WTC11 (cell line): Measurements from ENCODE around the gene ASB13. TPM values are rescaled to one million over a fixed set of nuclear protein-coding genes. Genes with fewer than 3 reads are reported as not detected.

Experiments used
- ATAC-seq: fragments of 200-7000 bp; cut with Tn5 transposase; 2 replicates; pipeline ENCODE4 v1.10.0; 2021; ENCODE audit warnings: mild to moderate bottlenecking, moderate library complexity
- CTCF ChIA-PET: fragments of 300-600 bp; sonication (Branson Sonifier 250); formaldehyde crosslinking; loops from one replicate; lab custom pipeline; 2021; ENCODE audit warnings: antibody characterized with exemption; lab: Charles Lee
- POLR2A ChIA-PET: fragments of 350-600 bp; sonication (Branson Sonifier 250); formaldehyde crosslinking; loops from one replicate; lab custom pipeline; 2021; ENCODE audit warnings: antibody characterized with exemption; lab: Charles Lee
- DNase-seq: peaks from one replicate; pipeline ENCODE4 v3.0.0; 2021; ENCODE audit warnings: low spot score
- H3K27ac Mint-ChIP-seq: 2 replicates; pipeline ENCODE4 v1.8.0; 2021; ENCODE audit warnings: mixed read lengths
- H3K27me3 Mint-ChIP-seq: 2 replicates; pipeline ENCODE4 v1.8.0; 2021; ENCODE audit warnings: low read depth, mild to moderate bottlenecking, moderate library complexity, mixed read lengths
- H3K36me3 Mint-ChIP-seq: 2 replicates; pipeline ENCODE4 v1.8.0; 2021; ENCODE audit warnings: mixed read lengths
- H3K4me1 Mint-ChIP-seq: 2 replicates; pipeline ENCODE4 v1.8.0; 2022; ENCODE audit warnings: mixed read lengths
- H3K4me3 Mint-ChIP-seq: 2 replicates; pipeline ENCODE4 v1.8.0; 2021; ENCODE audit warnings: mild to moderate bottlenecking, moderate library complexity, mixed read lengths
- H3K9me3 Mint-ChIP-seq: 2 replicates; pipeline ENCODE4 v1.8.0; 2021; ENCODE audit warnings: mixed read lengths
- FOXP1 ChIP-seq: sonication (generic); formaldehyde crosslinking; IDR thresholded peaks from 2 replicates; pipeline ENCODE4 v1.8.0; 2022; ENCODE audit warnings: missing genetic modification reagents, mild to moderate bottlenecking, moderate library complexity, borderline replicate concordance
- IRF2 ChIP-seq: sonication (generic); formaldehyde crosslinking; IDR thresholded peaks from 2 replicates; pipeline ENCODE4 v1.8.0; 2022; ENCODE audit warnings: low read depth, missing genetic modification reagents, borderline replicate concordance
- TP53 ChIP-seq: sonication (generic); formaldehyde crosslinking; IDR thresholded peaks from 2 replicates; pipeline ENCODE4 v1.8.1; 2023; ENCODE audit warnings: mild to moderate bottlenecking, missing genetic modification reagents
- ZNF317 ChIP-seq: sonication (generic); formaldehyde crosslinking; IDR thresholded peaks from 2 replicates; pipeline ENCODE4 v1.8.1; 2023; ENCODE audit warnings: low read depth, mild to moderate bottlenecking, moderate library complexity, missing genetic modification reagents, borderline replicate concordance
- ZNF396 ChIP-seq: fragments of 250-450 bp; sonication (Bioruptor Pico); IDR thresholded peaks from 2 replicates; pipeline ENCODE4 v1.8.0; 2021; ENCODE audit warnings: mild to moderate bottlenecking, moderate library complexity, borderline replicate concordance
- total RNA-seq: library from RNA; stranded (reverse); gene quantifications from 3 replicates; pipeline ENCODE4 v1.2.3, GENCODE V29; 2021
- TF ChIP-seq, protein P1 (sequence below): fragments of 250-450 bp; sonication (Bioruptor Pico); conservative IDR thresholded peaks from 2 replicates; pipeline ENCODE4 v1.9.0; 2021; ENCODE audit warnings: mild to moderate bottlenecking
- TF ChIP-seq, protein P2 (sequence below): sonication (generic); formaldehyde crosslinking; IDR thresholded peaks from 2 replicates; pipeline ENCODE4 v1.8.0; 2023; ENCODE audit warnings: missing genetic modification reagents, mild to moderate bottlenecking, borderline replicate concordance
- TF ChIP-seq, protein P3 (sequence below): sonication (generic); formaldehyde crosslinking; IDR thresholded peaks from 2 replicates; pipeline ENCODE4 v1.8.0; 2022; ENCODE audit warnings: mild to moderate bottlenecking, missing genetic modification reagents
- TF ChIP-seq, protein P4 (sequence below): fragments of 250-450 bp; sonication (Bioruptor Pico); IDR thresholded peaks from 2 replicates; pipeline ENCODE4 v1.8.0; 2021; ENCODE audit warnings: mild to moderate bottlenecking
- TF ChIP-seq, protein P5 (sequence below): sonication (generic); formaldehyde crosslinking; IDR thresholded peaks from 2 replicates; pipeline ENCODE4 v1.8.1; 2022; ENCODE audit warnings: mild to moderate bottlenecking, missing genetic modification reagents, moderate library complexity, borderline replicate concordance
- TF ChIP-seq, protein P6 (sequence below): sonication (generic); formaldehyde crosslinking; IDR thresholded peaks from 2 replicates; pipeline ENCODE4 v1.8.0; 2022; ENCODE audit warnings: mild to moderate bottlenecking, missing genetic modification reagents
- TF ChIP-seq, protein P7 (sequence below): fragments of 250-450 bp; sonication (Bioruptor Pico); IDR thresholded peaks from 2 replicates; pipeline ENCODE4 v2.1.2; 2022; ENCODE audit warnings: mild to moderate bottlenecking, moderate library complexity

ASB13 gene
- total RNA-seq, 1 experiment from 2014 or later, result 23.4 TPM

DNA sequence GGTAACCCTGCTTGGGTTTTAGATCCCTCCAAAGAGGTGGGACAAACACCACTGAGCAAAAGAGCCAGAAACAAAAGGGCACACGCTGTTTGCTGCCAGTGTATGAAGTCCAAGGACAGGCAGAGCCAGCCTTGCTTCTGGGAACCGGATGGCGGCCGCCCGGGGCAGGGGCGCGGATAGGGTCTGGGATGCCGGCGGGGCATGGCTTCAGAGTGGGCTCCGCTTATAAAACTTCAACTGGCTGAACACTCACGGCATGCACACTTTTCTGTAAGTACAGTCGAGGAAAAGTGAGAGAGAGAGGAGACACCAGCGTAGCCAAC, 62.6 kb downstream of the ASB13 start (continued):
- TF ChIP-seq ZNF317 (CRISPR knock-in tag), result no peak
- TF ChIP-seq, protein P1, sequence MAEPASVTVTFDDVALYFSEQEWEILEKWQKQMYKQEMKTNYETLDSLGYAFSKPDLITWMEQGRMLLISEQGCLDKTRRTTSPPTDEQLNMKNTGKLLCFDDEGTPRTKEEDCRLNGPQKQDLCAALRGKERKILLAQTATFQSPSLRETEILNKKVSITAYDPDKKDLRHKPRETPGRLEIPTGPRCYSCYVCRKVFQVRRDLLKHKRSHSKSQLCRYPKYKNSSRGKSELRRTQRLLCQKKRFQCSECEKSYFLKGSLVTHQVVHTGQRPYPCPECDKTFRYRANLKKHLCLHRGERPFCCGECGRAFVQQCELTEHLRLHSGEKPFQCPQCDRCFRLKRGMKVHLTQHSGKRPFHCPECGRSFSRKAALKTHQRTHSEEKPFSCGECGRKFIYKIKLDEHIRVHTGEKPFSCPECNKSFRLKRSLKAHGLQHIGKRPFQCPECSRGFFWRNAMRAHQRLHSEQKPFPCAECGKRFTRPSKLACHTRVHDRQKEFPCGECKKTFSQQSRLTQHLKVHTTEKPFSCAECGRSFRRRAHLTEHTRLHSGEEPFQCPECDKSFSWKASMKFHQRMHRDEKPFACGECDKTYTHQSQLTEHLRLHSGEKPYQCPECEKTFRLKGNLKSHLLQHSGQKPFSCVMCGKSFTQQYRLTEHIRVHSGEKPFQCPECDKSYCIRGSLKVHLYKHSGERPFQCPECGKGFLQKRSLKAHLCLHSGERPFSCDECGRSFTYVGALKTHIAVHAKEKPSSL (CRISPR knock-in tag), result no peak

DNA sequence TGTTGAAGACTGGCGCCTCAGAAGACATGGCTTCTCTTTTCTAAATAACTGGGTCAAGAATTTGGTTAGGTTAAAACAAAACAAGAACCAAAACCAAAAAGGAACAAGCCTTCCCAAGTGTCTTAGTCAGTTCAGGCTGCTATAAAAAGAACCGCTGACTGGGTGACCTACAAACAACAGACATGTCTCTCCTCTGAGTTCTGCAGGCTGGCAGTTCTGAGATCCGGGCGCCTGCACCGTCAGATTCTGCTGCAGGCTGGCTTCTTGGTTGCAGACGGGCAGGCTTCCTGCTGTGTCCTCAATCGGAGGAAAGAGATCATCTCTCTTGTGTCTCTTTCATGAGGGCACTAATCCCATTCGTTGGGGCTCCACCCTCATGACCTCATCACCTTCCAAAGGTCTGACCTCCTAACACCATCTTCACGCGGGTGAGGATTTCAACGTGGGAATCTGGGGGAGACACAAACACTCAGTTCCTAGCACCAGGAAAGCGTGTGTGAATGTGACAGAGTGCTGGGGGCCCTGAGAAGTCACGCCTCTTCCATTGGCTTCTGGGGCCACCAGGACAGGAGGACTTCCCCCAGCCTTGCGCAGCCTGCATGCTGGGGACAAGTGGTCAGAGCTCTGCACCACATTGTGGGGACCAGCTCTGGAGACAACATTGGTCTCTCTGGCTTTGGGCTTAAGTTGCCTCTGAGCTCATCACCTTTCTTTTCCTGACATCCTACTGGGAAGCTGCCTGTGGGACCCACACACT, 63.1 kb downstream of the ASB13 start:
- Mint-ChIP-seq H3K27me3 (no peaks in the 10 kb centered on the region; the same call in 1 of the 2 replicates), H3K36me3 (no peaks in the 10 kb centered on the region), H3K9me3 (peaks cover 10% of the 10 kb centered on the region), H3K4me3 (no peak overlapping the region), H3K4me1 (no peaks in the 10 kb centered on the region), H3K27ac (no peak overlapping the region)
- DNase-seq (no peak), ATAC-seq (no peak)
- ChIA-PET POLR2A (no interaction called here), CTCF (interaction anchor here (1.3 kb wide), 1 partner anchor 19 kb away, joined by 3 read pairs; no protein-coding TSS in a partner anchor)
- TF ChIP-seq ZNF317 (CRISPR knock-in tag), result no peak
- TF ChIP-seq TP53 (CRISPR knock-in tag), result no peak
- TF ChIP-seq, protein P2, sequence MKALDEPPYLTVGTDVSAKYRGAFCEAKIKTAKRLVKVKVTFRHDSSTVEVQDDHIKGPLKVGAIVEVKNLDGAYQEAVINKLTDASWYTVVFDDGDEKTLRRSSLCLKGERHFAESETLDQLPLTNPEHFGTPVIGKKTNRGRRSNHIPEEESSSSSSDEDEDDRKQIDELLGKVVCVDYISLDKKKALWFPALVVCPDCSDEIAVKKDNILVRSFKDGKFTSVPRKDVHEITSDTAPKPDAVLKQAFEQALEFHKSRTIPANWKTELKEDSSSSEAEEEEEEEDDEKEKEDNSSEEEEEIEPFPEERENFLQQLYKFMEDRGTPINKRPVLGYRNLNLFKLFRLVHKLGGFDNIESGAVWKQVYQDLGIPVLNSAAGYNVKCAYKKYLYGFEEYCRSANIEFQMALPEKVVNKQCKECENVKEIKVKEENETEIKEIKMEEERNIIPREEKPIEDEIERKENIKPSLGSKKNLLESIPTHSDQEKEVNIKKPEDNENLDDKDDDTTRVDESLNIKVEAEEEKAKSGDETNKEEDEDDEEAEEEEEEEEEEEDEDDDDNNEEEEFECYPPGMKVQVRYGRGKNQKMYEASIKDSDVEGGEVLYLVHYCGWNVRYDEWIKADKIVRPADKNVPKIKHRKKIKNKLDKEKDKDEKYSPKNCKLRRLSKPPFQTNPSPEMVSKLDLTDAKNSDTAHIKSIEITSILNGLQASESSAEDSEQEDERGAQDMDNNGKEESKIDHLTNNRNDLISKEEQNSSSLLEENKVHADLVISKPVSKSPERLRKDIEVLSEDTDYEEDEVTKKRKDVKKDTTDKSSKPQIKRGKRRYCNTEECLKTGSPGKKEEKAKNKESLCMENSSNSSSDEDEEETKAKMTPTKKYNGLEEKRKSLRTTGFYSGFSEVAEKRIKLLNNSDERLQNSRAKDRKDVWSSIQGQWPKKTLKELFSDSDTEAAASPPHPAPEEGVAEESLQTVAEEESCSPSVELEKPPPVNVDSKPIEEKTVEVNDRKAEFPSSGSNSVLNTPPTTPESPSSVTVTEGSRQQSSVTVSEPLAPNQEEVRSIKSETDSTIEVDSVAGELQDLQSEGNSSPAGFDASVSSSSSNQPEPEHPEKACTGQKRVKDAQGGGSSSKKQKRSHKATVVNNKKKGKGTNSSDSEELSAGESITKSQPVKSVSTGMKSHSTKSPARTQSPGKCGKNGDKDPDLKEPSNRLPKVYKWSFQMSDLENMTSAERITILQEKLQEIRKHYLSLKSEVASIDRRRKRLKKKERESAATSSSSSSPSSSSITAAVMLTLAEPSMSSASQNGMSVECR (CRISPR knock-in tag), result no peak
- TF ChIP-seq, protein P3, sequence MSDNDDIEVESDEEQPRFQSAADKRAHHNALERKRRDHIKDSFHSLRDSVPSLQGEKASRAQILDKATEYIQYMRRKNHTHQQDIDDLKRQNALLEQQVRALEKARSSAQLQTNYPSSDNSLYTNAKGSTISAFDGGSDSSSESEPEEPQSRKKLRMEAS (CRISPR knock-in tag), result no peak
- TF ChIP-seq, protein P4, sequence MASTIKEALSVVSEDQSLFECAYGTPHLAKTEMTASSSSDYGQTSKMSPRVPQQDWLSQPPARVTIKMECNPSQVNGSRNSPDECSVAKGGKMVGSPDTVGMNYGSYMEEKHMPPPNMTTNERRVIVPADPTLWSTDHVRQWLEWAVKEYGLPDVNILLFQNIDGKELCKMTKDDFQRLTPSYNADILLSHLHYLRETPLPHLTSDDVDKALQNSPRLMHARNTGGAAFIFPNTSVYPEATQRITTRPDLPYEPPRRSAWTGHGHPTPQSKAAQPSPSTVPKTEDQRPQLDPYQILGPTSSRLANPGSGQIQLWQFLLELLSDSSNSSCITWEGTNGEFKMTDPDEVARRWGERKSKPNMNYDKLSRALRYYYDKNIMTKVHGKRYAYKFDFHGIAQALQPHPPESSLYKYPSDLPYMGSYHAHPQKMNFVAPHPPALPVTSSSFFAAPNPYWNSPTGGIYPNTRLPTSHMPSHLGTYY (CRISPR knock-in tag), result no peak
- TF ChIP-seq FOXP1 (CRISPR knock-in tag), result no peak

DNA sequence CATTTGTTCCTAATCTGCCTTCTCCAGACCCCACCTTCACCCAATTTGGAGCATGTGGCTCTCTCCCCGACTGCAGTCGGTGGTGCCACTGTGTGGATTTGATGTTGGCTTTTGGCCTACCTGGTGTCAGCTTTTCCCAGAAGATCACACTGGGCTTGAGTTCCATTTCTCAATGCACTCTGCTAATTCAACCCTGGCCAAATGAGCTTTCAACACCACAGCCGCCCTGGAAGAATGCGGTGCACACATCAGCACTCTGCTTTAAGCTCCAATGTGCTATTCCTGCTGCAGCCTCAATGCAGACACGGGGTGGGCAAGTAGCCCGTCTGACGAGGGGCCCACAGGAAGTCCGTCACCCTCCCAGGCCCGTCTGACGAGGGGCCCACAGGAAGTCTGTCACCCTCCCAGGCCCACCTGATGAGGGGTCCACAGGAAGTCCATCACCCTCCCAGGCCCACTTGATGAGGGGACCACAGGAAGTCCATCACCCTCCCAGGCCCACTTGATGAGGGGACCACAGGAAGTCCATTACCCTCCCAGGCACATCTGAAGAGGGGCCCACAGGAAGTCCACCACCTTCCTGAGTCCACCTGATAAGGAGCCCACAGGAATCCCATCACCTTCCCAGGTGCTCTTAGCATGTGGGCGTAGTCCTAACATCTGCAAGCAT, 64.4 kb downstream of the ASB13 start:
- H3K9me3 Mint-ChIP-seq, result peaks cover 10% of the 10 kb centered on the region
- TF ChIP-seq IRF2 (CRISPR knock-in tag), result no peak
- ATAC-seq (no peak), DNase-seq (no peak)
- no peak overlapping the region for H3K4me3 Mint-ChIP-seq
- no peak overlapping the region for H3K27ac Mint-ChIP-seq
- H3K36me3 Mint-ChIP-seq, result no peaks in the 10 kb centered on the region
- POLR2A ChIA-PET, result no interaction called here
- CTCF ChIA-PET, result no interaction called here
- no peaks in the 10 kb centered on the region; the same call in 1 of the 2 replicates for H3K27me3 Mint-ChIP-seq
- H3K4me1 Mint-ChIP-seq, result no peaks in the 10 kb centered on the region

DNA sequence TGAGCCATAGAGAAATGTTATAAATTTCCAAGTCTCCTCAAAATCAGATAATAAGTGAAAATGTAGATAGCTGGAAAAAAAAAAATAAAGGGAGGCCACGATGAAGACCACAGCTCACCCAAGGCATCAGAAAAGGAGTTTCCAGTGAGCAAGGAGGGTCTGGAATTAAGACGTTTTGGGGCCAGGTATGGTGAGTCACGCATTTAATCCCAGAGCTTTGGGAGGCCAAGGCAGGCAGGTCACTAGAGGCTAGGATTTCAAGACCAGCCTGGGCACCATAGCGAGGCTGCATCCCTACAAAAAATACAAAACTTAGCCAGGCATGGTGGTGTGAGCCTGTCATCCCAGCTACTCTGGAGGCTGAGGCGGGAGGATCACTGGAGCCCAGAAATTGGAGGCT, 65.5 kb downstream of the ASB13 start:
- Mint-ChIP-seq H3K27me3 (no peaks in the 10 kb centered on the region; the same call in 1 of the 2 replicates), H3K4me3 (no peak overlapping the region), H3K4me1 (no peaks in the 10 kb centered on the region), H3K36me3 (no peaks in the 10 kb centered on the region), H3K27ac (no peak overlapping the region), H3K9me3 (peaks cover 10% of the 10 kb centered on the region)
- ChIA-PET POLR2A (no interaction called here), CTCF (interaction anchor here (1.2 kb wide), 1 partner anchor 10 kb away, joined by 3 read pairs; no protein-coding TSS in a partner anchor)
- ATAC-seq, result no peak
- no peak for DNase-seq
- TF ChIP-seq, protein P5, sequence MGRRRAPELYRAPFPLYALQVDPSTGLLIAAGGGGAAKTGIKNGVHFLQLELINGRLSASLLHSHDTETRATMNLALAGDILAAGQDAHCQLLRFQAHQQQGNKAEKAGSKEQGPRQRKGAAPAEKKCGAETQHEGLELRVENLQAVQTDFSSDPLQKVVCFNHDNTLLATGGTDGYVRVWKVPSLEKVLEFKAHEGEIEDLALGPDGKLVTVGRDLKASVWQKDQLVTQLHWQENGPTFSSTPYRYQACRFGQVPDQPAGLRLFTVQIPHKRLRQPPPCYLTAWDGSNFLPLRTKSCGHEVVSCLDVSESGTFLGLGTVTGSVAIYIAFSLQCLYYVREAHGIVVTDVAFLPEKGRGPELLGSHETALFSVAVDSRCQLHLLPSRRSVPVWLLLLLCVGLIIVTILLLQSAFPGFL (CRISPR knock-in tag), result no peak
- TF ChIP-seq, protein P4 (CRISPR knock-in tag), result no peak
- no peak for TF ChIP-seq ZNF396 (CRISPR knock-in tag)
- TF ChIP-seq, protein P6, sequence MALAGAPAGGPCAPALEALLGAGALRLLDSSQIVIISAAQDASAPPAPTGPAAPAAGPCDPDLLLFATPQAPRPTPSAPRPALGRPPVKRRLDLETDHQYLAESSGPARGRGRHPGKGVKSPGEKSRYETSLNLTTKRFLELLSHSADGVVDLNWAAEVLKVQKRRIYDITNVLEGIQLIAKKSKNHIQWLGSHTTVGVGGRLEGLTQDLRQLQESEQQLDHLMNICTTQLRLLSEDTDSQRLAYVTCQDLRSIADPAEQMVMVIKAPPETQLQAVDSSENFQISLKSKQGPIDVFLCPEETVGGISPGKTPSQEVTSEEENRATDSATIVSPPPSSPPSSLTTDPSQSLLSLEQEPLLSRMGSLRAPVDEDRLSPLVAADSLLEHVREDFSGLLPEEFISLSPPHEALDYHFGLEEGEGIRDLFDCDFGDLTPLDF (CRISPR knock-in tag), result no peak
- TF ChIP-seq, protein P7, sequence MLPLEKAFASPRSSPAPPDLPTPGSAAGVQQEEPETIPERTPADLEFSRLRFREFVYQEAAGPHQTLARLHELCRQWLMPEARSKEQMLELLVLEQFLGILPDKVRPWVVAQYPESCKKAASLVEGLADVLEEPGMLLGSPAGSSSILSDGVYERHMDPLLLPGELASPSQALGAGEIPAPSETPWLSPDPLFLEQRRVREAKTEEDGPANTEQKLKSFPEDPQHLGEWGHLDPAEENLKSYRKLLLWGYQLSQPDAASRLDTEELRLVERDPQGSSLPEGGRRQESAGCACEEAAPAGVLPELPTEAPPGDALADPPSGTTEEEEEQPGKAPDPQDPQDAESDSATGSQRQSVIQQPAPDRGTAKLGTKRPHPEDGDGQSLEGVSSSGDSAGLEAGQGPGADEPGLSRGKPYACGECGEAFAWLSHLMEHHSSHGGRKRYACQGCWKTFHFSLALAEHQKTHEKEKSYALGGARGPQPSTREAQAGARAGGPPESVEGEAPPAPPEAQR (CRISPR knock-in tag), result no peak
